ENCODE measurements around the gene SLC25A42.

SLC25A42 gene

DNA sequence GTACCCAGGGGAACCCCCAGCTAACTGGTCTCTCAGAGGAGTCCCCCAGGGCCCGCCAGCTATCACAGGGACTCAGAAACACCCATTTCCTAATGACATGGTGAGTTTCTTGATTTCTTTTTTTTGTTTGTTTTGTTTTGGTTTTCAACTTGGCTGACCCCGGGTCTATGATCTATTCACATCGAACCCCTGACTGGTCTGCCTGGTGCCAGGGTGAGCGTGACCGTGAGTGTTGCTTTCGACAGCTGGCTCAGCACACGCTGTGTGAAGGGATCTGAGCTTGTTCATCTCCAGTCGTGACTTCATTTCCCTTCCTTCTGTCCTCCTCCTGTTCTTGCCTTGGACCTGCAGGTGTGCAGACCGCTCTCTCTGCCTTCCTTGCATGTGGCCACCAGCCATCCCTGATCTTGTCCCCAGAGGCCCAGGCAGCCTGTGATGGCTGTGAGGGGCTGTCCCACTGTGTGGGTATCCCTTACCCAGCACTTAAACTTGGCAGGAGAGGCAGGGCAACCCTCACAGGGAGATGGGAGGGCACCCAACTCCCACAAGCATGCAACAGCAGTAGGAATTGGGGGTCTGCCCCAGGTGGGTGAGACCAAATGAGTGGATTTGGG, 48.3 kb downstream of the SLC25A42 start:
- TF ChIP-seq CTCF (IDR thresholded peaks at IDR 0.05): no peak
- no peak overlapping the region for H3K4me2 ChIP-seq (ENCODE audit: low read length)
- no peaks in the 10 kb centered on the region for H3K27me3 ChIP-seq (ENCODE audit: control insufficient read depth, insufficient read depth, low read length)
- no peak overlapping the region for H2AFZ ChIP-seq
- H3K27ac ChIP-seq: no peak overlapping the region
- H3K79me2 ChIP-seq: no peaks in the 10 kb centered on the region
- no peak overlapping the region for H3K4me3 ChIP-seq (ENCODE audit: low read depth, low read length)
- H3K4me1 ChIP-seq: no peaks in the 10 kb centered on the region
- H3K36me3 ChIP-seq (ENCODE audit: control insufficient read depth, insufficient read depth, low read length): no peaks in the 10 kb centered on the region
- no peaks in the 10 kb centered on the region for H3K9me3 ChIP-seq (ENCODE audit: control insufficient read depth, low read length)
- no peak overlapping the region for H3K9ac ChIP-seq

DNA sequence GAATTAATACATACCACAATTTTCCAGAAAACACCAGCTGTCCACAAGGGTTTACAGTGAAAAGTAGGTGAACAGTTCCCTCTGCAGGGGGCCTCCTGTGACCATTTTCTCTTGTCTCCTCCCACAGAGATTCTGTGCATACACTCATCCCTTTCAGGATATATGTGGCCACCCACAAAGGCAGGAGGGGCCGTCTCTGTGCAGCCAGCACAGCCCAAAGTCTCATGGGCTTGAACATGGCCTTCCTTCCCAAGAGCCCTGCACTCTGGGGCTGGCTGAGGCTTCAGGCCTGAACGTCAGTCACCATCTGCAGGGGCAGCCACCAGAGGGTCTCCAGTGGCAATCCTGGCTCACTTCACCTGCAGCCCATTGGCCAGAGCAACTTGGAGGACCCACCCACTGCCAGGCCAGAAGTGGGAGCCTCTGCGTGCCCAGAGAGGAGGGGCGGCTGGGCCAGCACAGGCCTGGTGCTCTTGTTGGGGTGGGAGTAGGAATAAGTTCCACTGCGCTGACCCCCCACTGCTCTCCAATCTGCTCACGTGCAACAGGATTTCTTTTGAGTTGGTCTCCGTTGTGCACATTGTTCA, 49.3 kb downstream of the SLC25A42 start:
- no peak for TF ChIP-seq CTCF (IDR thresholded peaks at IDR 0.05)
- H3K9ac ChIP-seq: no peak overlapping the region

DNA sequence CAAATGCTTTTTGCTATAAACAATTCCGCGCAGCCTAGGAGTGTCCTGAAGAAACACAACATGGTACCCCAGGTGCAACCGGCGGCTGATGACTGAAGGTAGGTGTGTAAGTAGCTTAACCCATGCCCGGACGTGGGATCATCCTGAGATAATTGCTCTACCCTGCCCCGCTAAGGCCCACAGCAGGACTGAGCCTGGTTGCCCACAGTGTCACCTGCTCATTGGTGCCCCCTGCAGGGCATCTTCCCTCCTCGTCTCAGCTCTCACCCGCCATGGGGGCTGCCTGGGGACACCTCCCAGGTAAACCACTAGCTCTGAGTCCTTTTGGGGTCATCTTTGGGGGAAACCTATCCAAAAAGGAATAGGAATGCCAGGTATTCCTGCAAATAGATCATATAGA, 52.2 kb downstream of the SLC25A42 start:
- peak; percentile 29 for TF ChIP-seq CTCF (IDR thresholded peaks at IDR 0.05)
- no peaks in the 10 kb centered on the region for H3K36me3 ChIP-seq (ENCODE audit: control insufficient read depth, insufficient read depth, low read length)
- H3K4me1 ChIP-seq: no peaks in the 10 kb centered on the region
- no peak overlapping the region for H3K4me2 ChIP-seq (ENCODE audit: low read length)
- H3K79me2 ChIP-seq: no peaks in the 10 kb centered on the region
- H3K27ac ChIP-seq: no peak overlapping the region
- H3K27me3 ChIP-seq (ENCODE audit: control insufficient read depth, insufficient read depth, low read length): no peaks in the 10 kb centered on the region
- no peaks in the 10 kb centered on the region for H3K9me3 ChIP-seq (ENCODE audit: control insufficient read depth, low read length)
- H2AFZ ChIP-seq: no peak overlapping the region
- H3K9ac ChIP-seq: no peak overlapping the region
- H3K4me3 ChIP-seq (ENCODE audit: low read depth, low read length): no peak overlapping the region

More for the DNA sequence above, 49.3 kb downstream of the SLC25A42 start:
- Histone ChIP-seq H3K27ac (no peak overlapping the region), H3K4me1 (no peaks in the 10 kb centered on the region), H3K4me3 (ENCODE audit: low read depth, low read length) (no peak overlapping the region), H3K27me3 (ENCODE audit: control insufficient read depth, insufficient read depth, low read length) (no peaks in the 10 kb centered on the region), H2AFZ (no peak overlapping the region), H3K4me2 (ENCODE audit: low read length) (no peak overlapping the region), H3K36me3 (ENCODE audit: control insufficient read depth, insufficient read depth, low read length) (no peaks in the 10 kb centered on the region), H3K9me3 (ENCODE audit: control insufficient read depth, low read length) (no peaks in the 10 kb centered on the region), H3K79me2 (no peaks in the 10 kb centered on the region)

GRCh38 chr19:19119325-19120237, 55.8 kb downstream of the SLC25A42 start:
- H3K36me3 ChIP-seq (ENCODE audit: control insufficient read depth, insufficient read depth, low read length): no peaks in the 10 kb centered on the region
- H3K27ac ChIP-seq: no peak overlapping the region
- no peak for TF ChIP-seq CTCF (IDR thresholded peaks at IDR 0.05)
- H2AFZ ChIP-seq: no peak overlapping the region
- H3K4me1 ChIP-seq: no peaks in the 10 kb centered on the region
- H3K4me2 ChIP-seq (ENCODE audit: low read length): no peak overlapping the region
- H3K9me3 ChIP-seq (ENCODE audit: control insufficient read depth, low read length): no peaks in the 10 kb centered on the region
- H3K27me3 ChIP-seq (ENCODE audit: control insufficient read depth, insufficient read depth, low read length): no peaks in the 10 kb centered on the region
- no peaks in the 10 kb centered on the region for H3K79me2 ChIP-seq
- no peak overlapping the region for H3K4me3 ChIP-seq (ENCODE audit: low read depth, low read length)
- H3K9ac ChIP-seq: no peak overlapping the region

Data from parathyroid adenoma (tissue), 2 donors.